SW 1271 (cell line): ENCODE measurements around the gene ZC3H12C.

Experiments used
- DNase-seq, 2 experiments: peaks; one replicate each; lab custom pipeline; 2025; lab: John Stamatoyannopoulos, UW

The ZC3H12C gene

DNA sequence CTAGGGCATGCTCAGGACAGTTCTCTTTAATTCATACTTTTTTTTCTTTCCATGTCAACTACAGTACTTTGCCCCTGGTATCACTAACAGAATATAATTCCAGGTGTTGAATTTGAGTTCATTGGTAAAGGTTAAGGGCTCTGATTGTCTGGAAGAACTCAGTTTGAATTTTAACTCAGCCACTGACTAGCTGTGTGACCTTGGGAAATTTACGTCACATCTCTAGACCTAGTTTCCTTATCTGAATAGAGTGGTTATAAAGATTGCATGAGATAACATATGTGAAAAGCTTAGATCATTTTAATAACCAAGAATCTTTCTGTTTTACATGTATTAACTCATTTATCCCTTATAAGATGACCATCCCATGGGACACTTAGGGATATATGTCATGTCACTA, 15.8 kb upstream of the ZC3H12C start:
- DNase-seq = no peak

DNA sequence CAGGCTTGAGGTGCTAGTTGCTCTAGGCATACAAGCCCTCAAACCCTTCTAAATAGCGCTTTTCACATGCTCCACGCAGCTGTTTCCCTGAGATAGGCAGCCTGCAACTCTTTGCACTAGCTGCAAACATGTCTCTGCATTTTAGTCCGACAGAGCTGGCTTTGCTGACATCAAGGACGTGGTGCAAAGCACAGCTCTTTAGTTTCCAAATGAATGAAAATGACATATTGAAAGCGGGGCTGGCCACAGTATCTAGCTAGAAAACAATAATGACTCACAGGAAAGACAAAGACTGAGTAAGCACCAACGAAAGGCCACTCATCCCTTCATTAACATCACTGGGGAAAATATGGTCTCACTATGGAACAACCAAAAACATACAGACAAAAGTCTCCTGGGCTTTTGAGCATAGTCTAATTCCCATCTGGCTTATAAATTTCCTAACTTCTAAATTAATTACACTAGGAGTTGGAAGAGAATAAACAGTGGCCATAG, 15.3 kb upstream of the ZC3H12C start:
- peak; percentile 27 to 53 for DNase-seq

DNA sequence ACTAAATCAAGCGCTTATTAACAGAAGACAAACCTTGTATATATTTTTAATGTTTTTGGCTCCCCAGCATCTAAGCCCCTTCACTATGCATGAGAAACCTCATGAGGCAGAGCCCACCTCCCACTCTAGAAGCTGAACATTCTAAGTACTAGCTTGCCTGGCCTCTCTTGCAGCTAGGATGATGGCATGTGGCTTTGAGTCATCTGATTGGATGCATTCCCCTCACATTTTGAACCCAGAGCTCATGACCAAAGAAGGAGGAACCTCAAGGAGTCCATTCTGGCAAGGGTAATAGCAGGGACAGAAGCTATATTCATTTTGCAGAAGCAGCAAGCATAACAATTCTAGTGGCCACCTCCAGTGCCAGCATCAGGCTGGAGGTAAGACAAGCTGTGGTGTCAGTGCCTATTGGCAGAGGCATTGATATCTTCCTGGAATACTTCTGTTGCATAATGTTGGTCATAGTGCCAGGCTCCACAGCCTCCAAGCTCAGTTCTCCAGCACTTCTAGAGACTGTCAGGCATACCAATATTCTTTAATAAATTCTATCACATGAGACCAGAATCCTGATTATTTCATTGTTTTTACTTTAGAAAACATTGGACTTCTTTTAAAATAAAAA, 14.2 kb upstream of the ZC3H12C start:
- DNase-seq = no peak

DNA sequence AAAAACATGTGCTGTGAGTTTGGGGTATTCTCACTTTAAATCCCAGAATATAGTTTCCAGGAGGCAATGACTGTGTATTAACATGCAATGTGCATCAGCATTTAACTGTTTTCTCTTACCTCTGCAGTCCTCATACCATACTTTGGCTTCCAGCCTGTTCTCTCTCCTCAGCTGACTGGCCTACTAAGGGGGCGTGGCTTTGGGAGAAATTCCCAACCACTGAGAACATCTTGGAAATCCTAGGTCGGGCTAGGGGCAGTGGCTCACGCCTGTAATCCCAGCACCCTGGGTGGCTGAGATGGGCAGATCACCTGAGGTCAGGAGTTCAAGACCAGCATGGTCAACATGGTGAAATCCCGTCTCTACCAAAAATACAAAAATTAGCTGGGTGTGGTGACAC, 13.5 kb upstream of the ZC3H12C start:
- DNase-seq = no peak

DNA sequence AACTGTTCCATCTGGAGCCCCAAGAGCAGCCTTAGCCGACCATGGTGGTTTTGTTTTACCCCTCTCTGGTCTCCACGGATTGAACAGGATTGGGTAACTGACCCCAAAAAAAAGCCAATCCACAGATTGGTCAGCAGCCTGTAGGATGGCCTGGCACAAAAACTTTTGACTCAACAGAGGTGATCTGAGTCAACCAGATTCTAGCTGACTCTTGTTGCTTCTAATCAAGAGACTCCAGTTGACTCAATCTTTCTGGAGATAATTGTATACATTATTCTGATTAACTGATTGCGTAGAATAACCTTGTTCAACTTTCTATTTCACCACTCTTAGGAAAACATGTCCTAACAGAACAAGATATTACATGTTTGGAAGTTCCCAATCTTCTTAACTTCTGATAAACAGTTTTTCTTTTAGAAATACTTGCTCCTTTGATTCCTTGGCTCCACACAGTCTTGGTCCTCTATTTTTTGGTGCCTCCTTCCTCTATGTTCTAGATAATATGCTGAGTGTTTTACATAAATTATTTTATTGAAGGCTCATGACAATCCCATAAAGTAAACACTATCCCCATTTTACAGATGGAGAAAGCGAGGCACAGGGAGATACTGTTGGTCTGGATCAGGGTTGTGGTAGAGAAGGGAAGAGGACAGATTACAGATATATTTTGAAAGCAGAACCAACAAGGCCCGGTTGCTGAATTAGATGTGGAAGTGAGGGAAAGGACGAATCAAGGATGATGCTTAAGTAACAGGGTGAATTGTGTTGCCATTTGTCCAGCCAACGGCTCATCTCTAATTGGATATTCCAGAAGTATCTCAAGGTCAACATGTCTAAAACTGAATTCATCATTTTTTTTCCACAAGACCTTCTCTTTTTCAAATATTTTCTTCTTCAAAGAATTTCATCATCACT, 11.5 kb upstream of the ZC3H12C start:
- DNase-seq = no peak

DNA sequence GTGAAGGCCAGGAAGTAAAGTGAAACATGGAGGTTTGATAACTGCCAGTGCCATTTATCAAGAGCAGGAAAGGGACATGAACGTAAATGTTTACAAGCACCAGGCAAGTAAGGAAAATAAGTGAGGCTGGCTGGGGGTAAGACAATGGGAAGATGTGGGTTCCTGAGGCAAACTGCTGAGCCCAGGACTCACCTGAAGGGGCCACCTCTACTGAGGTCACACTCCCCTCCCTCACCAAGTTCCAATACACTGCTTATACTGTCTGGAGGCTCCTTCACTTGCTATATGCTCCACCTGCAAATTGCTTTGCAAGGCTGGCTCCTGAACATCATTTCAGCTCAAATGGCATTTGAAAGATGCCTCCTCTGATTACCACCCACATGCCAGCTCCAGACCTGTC, 10.3 kb upstream of the ZC3H12C start:
- DNase-seq = no peak

DNA sequence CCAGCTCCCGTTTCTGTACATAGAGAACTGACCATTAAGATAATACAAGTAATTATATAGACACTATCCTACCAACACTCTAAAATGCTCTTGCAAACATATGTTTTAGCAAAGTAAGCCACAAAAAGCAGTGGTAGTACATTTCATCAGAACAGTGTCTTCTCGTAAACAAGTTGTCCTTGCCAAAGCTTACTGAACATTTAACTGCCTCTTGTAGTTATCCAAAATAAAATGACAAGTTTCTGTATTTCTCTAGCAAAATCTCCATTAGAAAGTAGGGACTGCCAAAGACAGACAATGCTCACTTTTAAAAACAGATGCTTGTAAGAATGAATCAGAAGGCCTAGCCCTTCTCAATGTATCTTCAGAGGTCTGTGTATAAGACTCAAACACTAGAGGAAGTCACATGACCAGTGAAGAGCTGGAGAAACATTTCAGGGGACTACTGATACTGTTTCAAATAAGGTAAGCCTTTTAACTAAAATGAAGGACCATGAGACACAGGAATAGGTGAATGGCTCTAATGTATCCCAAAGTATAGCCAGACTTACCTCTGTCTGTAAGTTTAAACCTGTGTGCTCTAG, 7.8 kb upstream of the ZC3H12C start:
- DNase-seq = no peak

DNA sequence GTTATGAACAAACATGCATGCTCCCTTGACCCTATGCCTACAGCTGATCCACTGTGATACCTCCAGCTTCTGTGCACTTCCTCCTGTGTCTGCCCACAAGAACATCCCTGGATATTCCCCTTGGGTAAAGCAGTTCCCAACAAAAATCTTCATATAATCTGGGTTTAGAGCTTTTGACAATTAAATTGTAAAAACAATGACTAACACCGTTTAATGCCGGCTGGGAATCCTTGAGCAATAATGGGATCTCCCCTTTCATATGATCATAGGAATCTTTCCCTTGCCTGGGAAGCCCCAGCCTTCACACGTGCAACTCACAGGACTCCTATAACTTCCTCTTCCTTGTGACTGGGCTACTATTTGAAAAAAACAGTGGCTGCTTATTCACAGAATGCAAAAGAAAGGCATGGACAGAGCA, 6.3 kb upstream of the ZC3H12C start:
- DNase-seq = no peak

DNA sequence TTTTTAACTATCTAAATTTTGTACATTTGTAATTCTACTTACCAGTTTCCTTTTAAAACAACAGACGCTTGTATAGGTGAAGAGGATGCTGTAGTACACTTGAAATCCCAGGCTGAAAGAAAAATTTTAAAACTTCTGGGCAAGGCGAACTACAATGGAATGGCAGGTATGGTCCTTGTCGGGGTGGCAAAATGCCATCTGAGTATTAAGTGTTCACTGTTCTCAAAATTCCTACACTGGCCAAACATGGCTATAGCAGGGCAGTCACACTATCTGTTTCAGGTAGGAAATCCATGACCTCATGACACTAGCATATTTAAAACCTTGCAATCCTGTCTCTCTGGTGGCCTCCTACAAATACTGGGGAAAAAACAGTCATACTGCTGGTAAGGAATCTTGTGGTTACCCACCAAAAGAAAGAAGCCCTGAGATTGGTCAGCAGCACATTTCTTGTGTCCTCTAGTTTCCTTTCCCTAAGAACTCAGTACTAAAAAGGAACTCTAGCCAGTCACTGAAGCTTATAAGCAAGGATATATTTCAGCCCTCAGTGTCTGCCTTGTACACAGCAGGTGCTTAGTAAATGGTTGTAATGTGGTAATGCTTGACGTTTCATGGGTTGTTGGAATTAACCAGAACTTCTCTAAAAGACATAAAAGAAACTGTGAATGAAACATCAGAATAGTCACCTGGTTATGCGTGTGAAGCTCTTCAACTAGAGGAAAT, 5.2 kb upstream of the ZC3H12C start:
- no peak for DNase-seq

DNA sequence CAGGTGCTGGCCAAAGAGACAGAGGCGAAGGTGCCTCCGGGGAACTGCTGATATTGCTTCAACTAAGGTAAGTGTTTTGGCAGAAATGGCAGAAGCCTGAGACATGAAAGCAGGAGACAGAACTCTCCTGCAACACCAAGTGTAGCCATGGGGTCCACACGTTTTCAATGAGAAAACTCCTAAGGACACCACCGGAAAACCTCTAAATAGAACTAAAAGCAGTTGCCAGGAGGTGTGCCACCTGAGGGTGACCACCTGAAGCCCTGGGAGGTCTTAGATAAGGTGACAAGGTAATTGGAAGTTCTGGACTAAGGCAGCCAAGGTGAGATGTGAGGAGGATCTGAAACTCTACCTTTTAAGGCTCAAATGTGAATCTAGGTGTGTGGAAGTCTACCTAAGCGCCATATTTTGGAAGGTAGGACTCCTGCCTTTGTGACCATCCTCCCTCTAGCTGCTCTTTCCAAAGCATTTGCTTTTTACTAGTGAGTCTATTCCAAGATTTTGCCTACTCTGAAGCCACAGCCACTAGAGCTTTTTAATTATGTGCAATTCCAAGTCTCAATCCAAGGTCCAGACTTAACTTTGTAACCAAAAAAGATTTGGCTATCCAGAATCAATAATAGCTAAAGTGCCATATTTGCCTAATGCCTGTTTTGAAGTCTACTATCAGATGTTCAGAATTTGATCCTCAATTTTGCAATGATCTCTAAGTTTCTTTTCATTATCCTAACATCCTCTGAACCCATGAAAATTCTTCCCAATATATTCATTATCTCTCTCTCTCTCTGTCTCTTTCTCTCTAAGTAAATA, 4.5 kb upstream of the ZC3H12C start:
- DNase-seq = no peak

DNA sequence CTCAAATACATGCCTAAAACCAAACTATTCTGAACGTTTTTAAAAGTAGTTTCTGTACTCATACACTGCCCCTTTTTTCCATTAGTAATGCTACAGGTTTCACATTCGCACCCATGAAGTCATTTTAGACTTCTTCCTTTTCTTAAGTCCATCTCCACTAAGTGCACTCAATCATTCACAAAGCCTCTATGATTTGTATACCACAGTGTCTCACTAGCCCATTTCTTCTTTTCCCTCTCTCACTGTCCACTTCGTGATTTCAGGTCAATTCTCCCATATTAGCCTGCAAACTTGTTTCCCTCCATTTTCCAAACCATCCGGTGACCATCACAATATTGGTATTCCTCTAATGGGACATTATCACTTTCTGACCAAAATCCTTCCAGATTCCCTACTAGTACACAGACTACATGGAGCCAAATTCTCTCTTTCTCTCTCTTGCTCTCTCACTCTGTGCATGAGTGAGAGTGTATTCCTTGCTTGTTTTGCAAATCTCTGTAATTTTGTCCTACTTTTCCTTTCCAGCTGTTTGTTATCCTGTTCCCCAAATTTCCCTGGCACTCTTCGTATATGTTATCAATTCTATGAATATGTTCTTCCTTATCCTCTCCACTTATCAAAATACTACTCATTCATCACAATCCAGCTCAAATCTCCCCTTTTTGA, 3.4 kb upstream of the ZC3H12C start:
- DNase-seq = no peak

DNA sequence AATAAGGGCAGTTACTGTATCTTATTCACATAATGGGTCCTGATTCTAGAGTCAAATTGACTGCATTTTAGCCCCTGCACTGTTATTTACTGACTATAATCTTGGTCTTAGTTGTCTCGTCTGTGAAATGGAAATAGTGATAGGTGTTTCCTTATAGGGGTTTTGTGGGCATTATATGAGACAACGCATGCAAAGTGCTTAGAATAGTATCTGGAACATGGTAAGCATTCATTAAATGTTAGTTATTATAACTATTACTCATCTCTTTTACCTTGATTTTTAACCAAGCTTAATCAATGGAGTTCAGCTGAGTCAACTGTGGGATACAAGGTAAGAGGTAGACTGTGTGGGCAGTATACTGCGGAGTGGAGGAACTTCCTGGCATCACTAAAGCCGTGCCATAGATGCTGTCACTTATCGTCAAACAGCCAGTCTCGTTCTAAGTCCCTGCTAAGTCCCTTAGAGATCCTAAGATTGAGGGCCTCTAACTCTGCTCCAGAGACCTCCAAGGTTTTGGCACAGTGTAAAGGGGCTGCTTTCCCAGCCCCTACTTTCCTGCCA, 2.6 kb upstream of the ZC3H12C start:
- no peak for DNase-seq

DNA sequence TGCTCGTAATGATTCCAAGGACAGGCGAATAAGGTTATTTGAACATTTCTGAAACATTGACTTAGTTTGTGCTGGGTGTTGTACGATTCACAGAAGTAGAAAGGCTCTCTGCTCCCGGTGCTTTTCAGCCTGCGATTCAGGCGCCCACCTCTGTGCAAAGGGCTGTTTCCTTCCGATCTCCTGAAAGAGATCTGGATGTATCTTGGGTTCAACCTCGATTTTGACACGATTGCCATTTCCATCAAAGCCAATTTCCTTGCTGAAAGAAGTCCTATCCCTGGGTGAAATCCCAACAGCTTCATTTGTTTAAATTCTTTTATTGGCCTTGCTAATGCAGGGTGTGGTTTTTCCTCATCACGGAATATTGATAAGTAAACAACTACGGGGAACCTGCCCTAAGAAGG, 1.1 kb upstream of the ZC3H12C start:
- no peak for DNase-seq

DNA sequence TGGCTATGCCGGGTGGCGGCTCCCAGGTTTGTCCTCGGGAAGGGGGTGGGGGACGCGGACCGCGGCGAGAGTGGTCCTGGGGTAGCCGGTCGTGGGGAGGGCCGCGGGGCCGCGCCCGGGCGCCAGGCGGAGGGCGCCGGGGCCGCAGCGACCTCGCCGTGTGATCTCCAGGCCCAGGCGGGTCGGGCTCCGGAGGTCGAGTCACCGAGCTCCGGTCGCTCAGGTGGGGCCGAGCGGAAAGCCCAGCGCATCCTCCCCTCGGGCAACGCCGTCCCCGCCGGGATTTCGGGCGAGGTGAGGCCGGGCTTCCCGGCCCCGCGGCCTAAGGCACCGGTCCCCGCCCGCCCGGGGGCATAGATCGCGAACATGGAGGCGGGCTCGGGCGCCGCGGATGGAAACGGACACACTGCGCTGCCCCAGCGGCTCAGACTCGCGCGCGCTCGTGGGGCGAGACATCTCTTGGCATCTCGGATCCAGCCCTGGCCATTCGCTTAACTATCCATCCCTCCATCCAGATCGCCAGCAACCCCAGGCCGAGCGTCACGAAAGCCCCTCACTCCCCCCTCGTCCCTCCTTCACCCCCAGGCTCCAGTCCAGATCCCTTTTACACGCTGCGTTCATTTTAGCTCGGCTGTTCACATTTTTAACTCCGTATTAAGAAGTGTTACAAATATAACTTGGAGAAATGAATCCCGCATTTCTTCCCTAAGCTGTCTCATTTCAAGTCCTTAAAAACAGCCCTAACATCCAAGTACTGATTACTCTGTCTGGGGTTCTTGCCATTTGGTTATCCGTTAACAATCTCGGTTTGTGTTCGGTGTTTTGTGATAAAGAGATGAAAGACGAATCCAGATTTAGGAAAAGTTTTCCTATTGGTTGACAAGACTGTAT, 460 bp downstream of the ZC3H12C start:
- DNase-seq = peak; percentile 20 to 62

DNA sequence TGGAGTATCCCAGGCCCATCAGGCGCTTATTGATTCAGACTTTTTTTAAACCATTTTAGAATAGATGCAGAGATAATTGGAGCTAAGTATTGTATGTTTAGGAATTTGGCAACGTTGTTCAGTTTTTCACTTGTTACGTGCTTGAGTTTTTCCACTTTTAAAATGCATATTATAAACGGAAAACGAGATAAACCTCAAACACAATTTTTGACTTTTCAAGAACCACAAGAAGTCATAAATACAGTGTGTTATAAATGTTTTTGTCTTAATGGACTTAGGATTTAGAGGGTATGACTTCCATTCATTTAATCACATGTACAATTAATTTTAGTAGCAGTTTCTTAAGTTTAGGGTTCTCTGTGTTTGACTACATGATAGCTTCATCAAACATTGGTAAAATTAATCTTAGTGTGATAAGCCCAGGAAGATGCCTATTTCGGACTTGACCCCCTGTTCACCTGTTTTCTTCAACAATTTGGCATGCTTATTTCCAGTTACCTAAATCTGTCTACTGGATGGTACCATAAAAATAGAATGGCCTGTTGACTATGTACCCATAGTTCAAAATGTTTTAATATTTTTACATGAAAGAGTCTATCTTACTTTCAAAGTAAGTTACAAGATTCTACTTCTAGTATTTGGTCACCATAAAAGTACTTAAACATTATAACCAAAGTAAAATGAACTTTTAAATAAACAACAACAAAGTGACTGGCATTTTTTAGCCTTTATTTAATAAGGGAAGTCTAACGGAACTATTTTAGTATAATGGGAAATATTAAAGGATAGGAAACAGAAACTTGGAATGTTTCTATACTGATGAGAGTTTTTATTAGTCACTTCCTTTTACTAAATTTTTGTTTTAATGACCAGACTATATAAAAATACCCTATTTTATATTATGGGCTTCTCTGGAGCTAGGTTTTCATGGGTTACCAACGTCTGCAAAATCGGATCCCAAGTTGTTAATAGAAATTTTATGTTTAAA, 1.4 kb downstream of the ZC3H12C start:
- DNase-seq = no peak

DNA sequence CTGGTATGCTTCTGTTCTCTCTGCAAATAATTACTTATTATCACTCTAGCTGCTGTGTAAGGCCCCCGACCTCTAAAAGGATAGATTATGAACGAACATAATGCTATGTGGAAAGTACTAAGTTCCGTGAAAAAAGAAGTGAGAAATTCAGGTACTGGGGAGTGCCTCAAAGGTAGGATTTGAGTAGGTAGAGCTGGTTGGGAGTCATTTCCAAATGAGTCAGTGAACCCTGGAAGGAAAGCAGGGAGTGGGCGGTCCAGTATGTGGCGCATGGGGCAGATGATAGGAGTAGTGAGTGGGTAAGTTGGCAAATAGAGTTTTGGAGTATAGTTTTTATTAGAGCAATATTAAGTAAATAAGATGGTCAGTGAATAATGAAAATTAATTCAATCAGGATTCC, 2.4 kb downstream of the ZC3H12C start:
- no peak for DNase-seq

DNA sequence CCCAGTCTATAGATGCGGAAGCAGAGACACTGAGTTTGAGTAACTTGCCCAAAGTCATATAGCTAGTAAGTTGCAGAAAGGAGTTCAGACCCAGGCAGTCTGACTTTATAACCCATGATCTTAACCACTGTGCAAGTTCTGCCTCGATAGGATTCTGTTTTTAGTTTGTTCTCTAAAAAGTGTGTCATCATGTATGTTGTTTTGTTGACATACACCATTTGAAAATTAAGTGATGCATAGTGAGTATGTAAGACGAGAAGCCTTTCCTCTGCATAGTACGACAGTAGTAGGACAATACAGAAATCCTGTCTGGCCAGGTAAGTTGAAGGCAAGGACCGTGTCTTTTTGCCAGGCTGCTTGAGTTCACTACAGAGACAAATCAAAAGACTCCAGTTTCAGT, 3.3 kb downstream of the ZC3H12C start:
- no peak for DNase-seq

DNA sequence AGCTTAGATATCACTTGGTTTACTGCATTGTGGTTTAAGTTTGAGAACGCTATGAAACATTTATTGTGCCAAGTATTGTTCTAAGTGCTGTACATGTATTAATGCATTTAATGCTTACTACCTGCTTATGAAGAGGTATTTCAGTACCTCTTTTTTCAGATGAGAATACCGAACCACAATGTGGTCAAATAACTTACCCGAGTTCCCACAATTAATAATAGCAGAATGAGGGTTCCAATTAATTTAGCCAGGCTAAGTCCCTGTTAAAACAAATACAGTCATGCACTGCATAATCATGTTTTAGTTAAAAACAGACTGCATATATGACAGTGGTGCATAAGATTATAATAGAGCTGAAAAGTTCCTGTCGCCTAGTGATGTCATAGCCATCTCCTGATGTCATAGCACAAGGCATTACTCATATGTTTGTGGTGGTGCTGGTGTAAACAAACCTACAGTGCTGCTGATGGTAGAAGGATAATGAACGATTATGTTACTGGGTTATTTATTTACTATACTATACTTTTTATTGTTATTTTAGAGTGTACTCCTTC, 4.3 kb downstream of the ZC3H12C start:
- no peak for DNase-seq
